ENCODE results near the gene DGUOK.
"Not testable (repeated sequence)": the region's sequence is repeated elsewhere in the genome, so short reads cannot be mapped to it uniquely, and the experiment has no call there.

DGUOK gene

GRCh38 chr2:73926493-73927327 lies at the start of gene DGUOK:
Gene DGUOK (plus strand): TSS chr2:73926880. CDS start chr2:73926911, 31 bp downstream.
- peak; percentile 91 to 92 for DNase-seq (ENCODE audit: low read depth in 2 of 2)

- DNase-seq (ENCODE audit: low read depth in 2 of 2): no peak
Measured at GRCh38 chr2:73877071-73877802, 49.4 kb upstream of the DGUOK start.

GRCh38 chr2:73877984-73878383 lies 48.7 kb upstream of the DGUOK start:
- not testable (repeated sequence) for DNase-seq (ENCODE audit: low read depth in 2 of 2)

GRCh38 chr2:73885406-73885805 lies 41.3 kb upstream of the DGUOK start:
- no peak for DNase-seq (ENCODE audit: low read depth in 2 of 2)

- DNase-seq (ENCODE audit: low read depth in 2 of 2): peak; percentile 31 to 52
Measured at GRCh38 chr2:73886357-73886756, 40.3 kb upstream of the DGUOK start.

GRCh38 chr2:73887596-73888353 lies 38.9 kb upstream of the DGUOK start:
- not testable (repeated sequence) for DNase-seq (ENCODE audit: low read depth in 2 of 2)

- DNase-seq (ENCODE audit: low read depth in 2 of 2): no peak
Measured at GRCh38 chr2:73888388-73888787, 38.3 kb upstream of the DGUOK start.

- no peak for DNase-seq (ENCODE audit: low read depth in 2 of 2)
Measured at GRCh38 chr2:73889206-73889605, 37.5 kb upstream of the DGUOK start.

GRCh38 chr2:73890301-73891092 lies 36.2 kb upstream of the DGUOK start:
- DNase-seq (ENCODE audit: low read depth in 2 of 2): no peak

GRCh38 chr2:73891276-73891901 lies 35.3 kb upstream of the DGUOK start:
- DNase-seq (ENCODE audit: low read depth in 2 of 2): no peak

GRCh38 chr2:73892631-73893329 lies 33.9 kb upstream of the DGUOK start, which contains the start of gene ACTG2:
Gene ACTG2 (plus strand): TSS chr2:73893008. CDS start chr2:73901312, 8,304 bp downstream.
- DNase-seq (ENCODE audit: low read depth in 2 of 2): no peak

- DNase-seq (ENCODE audit: low read depth in 2 of 2): no peak
Measured at GRCh38 chr2:73893764-73894474, 32.8 kb upstream of the DGUOK start.

GRCh38 chr2:73894475-73894850 lies 32.2 kb upstream of the DGUOK start:
- DNase-seq (ENCODE audit: low read depth in 2 of 2): no peak

- no peak for DNase-seq (ENCODE audit: low read depth in 2 of 2)
Measured at GRCh38 chr2:73894877-73895276, 31.8 kb upstream of the DGUOK start.

GRCh38 chr2:73895473-73895872 lies 31.2 kb upstream of the DGUOK start:
- DNase-seq (ENCODE audit: low read depth in 2 of 2): no peak

- no peak for DNase-seq (ENCODE audit: low read depth in 2 of 2)
Measured at GRCh38 chr2:73896362-73897239, 30.1 kb upstream of the DGUOK start.

- DNase-seq (ENCODE audit: low read depth in 2 of 2): no peak
Measured at GRCh38 chr2:73897240-73897583, 29.5 kb upstream of the DGUOK start.

GRCh38 chr2:73897934-73898333 lies 28.7 kb upstream of the DGUOK start:
- no peak for DNase-seq (ENCODE audit: low read depth in 2 of 2)
